ENCODE measurements around the gene LACC1.

LACC1 gene

DNA sequence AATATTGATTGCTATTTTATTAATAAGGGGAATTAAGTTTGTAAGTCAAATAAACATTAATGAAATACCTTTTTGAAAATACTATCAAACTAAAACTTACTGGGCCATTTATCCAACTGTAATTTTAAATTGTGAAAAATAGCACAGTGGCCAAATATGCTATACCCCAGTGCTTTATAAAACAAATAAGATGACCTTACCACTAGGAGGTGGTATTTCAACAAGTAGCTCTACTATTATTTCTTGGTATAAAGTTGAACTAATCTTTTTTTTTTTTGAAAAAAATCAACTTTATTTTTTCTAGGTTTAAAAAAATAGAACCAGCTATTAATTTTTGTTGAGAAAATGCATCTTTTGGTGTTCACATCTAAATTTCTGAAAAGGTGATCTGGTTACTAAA lies 14.7 kb downstream of the LACC1 start:
- DNase-seq: no peak

GRCh38 chr13:43895940-43896339 lies 16.2 kb downstream of the LACC1 start:
- no peak for DNase-seq

DNA sequence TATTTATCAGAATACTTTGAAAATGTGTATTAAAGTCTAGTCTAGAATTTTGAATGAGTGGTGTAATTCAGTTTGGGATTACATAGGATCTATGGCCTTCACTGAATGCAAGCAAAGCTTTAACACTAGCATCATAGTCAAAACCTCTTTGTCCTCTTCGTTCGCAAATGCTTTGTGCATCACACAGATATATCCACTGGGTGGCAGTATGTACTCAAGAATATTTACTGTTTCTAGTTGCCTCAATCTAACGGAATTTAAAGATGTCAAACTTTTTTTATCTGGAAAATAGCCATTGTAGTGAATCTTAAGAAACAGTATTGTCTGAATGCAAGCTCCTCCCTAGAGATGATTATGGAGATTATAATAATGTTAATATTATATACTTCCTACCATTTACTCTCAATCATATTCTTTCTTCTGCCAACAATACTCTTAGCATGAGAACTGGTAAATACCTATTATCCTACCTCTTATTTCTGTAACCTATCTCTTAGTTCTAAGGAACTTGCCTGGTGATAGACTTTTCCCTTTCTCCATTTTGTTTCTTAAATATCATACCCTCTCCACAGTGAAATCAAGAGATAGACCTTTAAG lies 25.8 kb downstream of the LACC1 start:
- peak; percentile 27 for DNase-seq

GRCh38 chr13:43908156-43909126 lies 28.7 kb downstream of the LACC1 start:
- no peak for DNase-seq

GRCh38 chr13:43910856-43911255 lies 31.2 kb downstream of the LACC1 start:
- no peak for DNase-seq

DNA sequence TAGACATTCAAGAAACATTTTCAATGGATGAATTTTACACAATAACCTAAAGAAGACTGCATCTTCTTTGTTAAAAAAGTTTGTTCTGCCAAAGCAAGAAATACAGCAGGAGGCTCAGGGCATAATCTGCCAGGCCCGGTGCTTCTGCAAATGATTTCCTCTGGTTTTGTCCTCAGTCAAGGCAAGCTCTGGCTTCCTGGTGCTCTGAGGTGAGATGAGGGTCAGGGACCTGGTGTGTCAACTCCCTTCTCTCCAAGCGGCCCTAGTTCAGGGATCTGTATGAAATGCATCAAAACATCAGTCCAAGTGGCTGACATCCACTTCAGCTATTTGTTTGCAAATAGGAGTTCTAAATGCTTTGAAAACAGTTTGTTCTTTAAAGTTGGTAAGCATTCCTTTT lies 31.6 kb downstream of the LACC1 start:
- no peak for DNase-seq

DNA sequence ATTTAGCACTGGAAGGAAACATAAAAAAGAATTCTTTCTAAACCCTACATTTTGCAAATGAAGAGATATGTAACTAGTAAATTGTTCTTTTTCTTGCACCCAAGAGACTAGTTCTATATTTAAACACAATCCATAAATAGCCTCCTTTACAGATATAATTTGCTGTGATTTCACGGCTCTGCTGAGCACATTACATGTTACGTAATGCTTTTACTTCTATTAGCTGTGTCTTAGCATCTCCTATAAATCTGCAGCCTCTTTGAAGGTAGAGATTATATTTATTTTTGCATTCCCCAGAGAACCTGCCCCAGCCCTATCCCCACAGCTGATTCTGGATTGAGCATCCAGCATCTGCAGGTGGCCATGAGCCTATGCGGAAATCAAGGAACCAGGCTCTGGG lies 32.2 kb downstream of the LACC1 start:
- no peak for DNase-seq

DNA sequence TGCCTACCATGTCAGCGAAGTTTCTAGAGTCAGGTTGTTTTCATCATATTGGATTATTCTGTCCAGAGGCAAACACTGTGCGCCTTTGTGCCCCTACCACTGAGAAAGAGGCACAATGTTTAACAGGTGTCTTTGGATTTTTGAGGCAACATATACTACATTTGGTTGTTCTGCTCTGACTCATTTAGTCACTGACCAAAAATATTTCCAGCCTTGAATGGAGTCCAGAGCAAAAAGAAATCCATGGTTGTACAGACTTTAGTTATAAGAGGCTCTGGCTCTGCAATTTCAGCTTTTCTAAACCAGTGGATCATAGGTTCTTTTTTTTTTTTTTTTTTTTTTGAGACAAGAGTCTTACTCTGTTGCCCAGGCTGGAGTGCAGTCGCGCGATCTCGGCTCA lies 35.7 kb downstream of the LACC1 start:
- no peak for DNase-seq

DNA sequence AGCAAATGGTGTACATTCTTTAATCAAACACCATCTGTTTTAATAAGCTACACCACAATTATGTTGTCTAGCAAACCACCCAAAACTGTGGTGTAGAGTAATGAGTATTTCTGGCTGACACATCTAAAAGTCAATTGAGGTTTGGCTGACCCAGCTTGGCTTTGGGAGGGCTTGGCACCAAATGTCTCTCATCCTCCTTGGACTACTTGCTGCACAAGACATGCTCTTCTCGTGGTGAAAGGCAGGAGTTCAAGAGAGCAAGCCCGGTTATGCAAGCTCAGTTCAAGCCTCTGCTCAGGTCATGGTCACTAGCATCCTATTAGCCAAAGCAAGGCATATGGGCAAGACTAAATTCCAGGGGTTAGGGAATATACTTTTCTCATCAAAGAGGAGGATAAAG lies 37.1 kb downstream of the LACC1 start:
- no peak for DNase-seq

DNA sequence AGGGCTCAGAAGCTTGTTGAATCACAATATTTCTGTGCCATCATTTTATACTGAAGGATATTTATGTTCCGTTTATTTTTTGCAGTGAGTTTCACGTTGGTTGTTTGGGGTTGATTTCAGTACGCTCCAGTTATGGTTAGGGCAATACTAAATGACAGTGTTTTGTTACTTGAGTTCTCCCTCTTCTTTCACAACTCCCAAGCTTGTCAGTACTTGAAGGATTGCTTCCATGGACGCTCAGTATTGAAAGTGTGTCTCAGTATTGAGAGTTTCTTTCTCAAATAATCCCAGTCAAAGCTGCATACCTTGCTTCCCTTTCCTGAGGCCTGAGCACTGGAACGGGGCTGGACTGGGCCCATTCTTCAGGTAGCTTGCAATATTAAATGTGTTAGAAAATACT lies 38.9 kb downstream of the LACC1 start:
- DNase-seq: no peak

GRCh38 chr13:43920965-43921674 lies 41.4 kb downstream of the LACC1 start:
- no peak for DNase-seq

DNA sequence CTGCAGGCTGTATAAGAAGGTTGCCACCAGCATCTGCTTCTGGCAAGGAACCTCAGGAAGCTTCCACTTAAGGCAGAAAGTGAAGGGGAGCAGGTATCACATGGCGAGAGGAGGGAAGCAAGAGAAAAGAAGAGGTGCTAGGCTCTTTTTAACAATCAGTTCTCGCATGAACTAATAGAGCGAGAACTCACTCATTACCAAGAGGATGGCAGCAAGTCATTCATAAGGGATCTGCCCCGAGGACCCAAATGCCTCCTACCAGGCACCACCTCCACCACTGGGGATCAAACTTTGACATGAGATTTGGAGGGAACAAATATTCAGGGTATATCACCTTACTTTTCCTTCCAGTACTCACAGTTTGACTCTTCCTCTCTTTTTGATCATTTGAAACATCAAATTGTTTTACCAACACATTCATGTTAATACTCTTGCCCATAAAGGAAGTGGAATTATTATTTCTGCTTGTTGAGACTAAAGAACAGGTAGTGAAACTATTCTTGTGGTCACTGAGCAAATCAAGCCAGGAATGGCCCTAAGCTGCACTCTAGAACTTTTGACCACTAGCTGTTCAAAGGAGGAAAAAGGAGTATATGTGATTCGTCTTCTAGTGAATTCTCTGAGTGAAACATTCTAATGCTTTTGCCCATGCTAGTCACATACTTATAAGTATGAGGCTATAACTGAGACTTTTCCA lies 45.0 kb downstream of the LACC1 start:
- no peak for DNase-seq

GRCh38 chr13:43929947-43930346 lies 50.2 kb downstream of the LACC1 start:
- DNase-seq: no peak

GRCh38 chr13:43933378-43933777 lies 53.7 kb downstream of the LACC1 start:
- no peak for DNase-seq

DNA sequence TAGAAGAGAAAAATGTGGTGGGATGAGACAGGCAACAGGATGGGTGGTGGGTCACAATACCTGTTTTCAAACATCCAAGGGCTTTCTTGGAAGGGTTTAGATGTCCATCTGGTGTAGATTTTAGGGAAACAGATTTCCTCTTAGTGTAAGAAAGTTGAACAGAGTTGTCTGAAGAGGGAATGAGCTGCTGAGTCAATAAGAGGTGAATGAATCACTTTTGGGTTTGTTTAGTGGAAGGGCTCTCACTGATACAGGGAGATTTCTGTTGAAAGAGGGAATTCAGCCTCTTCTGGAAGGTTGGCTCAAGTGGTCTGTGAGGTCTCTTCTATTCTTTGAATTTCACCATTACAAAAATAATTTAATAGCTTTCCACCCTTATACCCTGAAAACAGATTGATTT lies 54.6 kb downstream of the LACC1 start:
- no peak for DNase-seq

GRCh38 chr13:43935878-43936277 lies 56.2 kb downstream of the LACC1 start:
- DNase-seq: no peak

GRCh38 chr13:43936647-43937046 lies 56.9 kb downstream of the LACC1 start:
- no peak for DNase-seq

- DNase-seq: no peak
Observed at GRCh38 chr13:43937839-43938238, 58.1 kb downstream of the LACC1 start.

DNA sequence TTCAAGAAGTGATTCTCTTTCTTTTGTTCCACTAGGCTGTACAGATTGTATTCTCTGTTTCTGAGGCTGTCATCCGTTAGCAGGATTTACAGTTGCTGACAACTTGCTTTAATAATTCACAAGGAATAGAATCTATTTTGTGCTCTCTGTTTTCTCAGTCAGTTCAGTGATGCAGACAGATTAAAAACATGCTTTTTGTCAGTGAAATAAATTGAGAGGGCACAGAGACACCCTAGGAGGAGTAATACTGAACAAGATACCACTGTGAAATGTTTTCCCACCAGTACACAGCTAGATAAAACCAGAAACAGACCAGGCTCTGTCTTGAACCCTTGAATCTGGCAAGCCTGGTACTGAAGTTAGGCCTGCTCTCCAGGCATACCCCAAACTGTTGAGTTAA lies 58.7 kb downstream of the LACC1 start:
- no peak for DNase-seq

- no peak for DNase-seq
Observed at GRCh38 chr13:43939086-43939485, 59.4 kb downstream of the LACC1 start.

DNA sequence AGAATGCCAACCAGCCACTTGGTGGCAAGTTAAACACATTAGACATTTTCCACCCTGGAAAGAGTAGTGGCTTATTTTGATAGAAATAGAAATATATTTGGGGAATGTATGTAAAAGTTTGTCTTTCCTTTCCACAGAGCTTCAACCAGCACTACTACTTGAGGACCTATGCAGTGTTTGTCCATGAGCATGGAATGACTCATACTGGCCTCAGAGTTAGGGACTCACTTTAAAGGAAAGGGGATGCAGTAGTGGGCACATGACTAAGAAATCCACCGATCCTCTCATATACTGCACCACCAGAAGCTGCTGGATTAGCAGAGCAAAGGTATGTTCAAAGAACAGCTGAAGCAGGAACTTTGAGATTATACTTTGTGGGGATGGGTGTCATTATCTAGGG lies 62.6 kb downstream of the LACC1 start:
- no peak for DNase-seq
